GM23338 (cell line): Measurements from ENCODE around the gene CSGALNACT2. TPM values are rescaled to one million over a fixed set of nuclear protein-coding genes. Genes with fewer than 3 reads are reported as not detected.

Experiments used
- ATAC-seq: fragments of 200-7000 bp; cut with Tn5 transposase; 3 replicates; pipeline ENCODE4 v1.9.1; 2020
- DNase-seq: peaks from one replicate; pipeline ENCODE4 v3.0.0-alpha.2; 2015; ENCODE audit warnings: low spot score
- H2AFZ ChIP-seq: fragments of 200-600 bp; sonication (generic); 2 replicates; pipeline ENCODE4 v1.8.0; 2016; ENCODE audit warnings: antibody characterized with exemption, mild to moderate bottlenecking, moderate library complexity
- H3F3A ChIP-seq: fragments of 200-600 bp; sonication (generic); replicated peaks from 2 replicates; pipeline ENCODE4 v1.8.0; 2017; ENCODE audit warnings: antibody characterized with exemption, mixed run types, low read depth
- H3K27ac ChIP-seq: fragments of 200-600 bp; sonication (generic); 2 replicates; pipeline ENCODE4 v1.6.1; 2016; ENCODE audit warnings: low read depth
- H3K27me3 ChIP-seq: fragments of 200-600 bp; sonication (generic); 2 replicates; pipeline ENCODE4 v1.8.0; 2016; ENCODE audit warnings: mild to moderate bottlenecking, mixed run types, moderate library complexity; ENCODE audit not compliant: insufficient read depth
- H3K36me3 ChIP-seq: fragments of 200-600 bp; sonication (generic); 2 replicates; pipeline ENCODE4 v1.8.0; 2016; ENCODE audit warnings: mild to moderate bottlenecking; ENCODE audit not compliant: insufficient read depth
- H3K4me1 ChIP-seq: fragments of 200-600 bp; sonication (generic); 2 replicates; pipeline ENCODE4 v1.8.0; 2016; ENCODE audit warnings: mild to moderate bottlenecking, moderate library complexity; ENCODE audit not compliant: insufficient read depth
- H3K4me2 ChIP-seq: fragments of 200-600 bp; sonication (generic); 2 replicates; pipeline ENCODE4 v1.7.1; 2017; ENCODE audit warnings: mixed run types
- H3K4me3 ChIP-seq: fragments of 200-600 bp; sonication (generic); 2 replicates; pipeline ENCODE4 v1.6.1; 2016; ENCODE audit warnings: mixed run types
- H3K79me2 ChIP-seq: fragments of 200-600 bp; sonication (generic); replicated peaks from 2 replicates; pipeline ENCODE4 v1.8.0; 2017; ENCODE audit warnings: mild to moderate bottlenecking; ENCODE audit not compliant: insufficient read depth
- H3K9me2 ChIP-seq: fragments of 200-600 bp; sonication (generic); 2 replicates; pipeline ENCODE4 v1.8.0; 2017; ENCODE audit not compliant: insufficient read depth
- H4K20me1 ChIP-seq: fragments of 200-600 bp; sonication (generic); replicated peaks from 2 replicates; pipeline ENCODE4 v1.8.0; 2017; ENCODE audit warnings: mild to moderate bottlenecking; ENCODE audit not compliant: insufficient read depth
- H3K27ac Mint-ChIP-seq: 2 replicates; pipeline ENCODE4 v1.8.0; 2020; ENCODE audit warnings: inconsistent platforms, mild to moderate bottlenecking, moderate library complexity, mixed read lengths
- H3K27me3 Mint-ChIP-seq: 3 replicates; pipeline ENCODE4 v1.8.0; 2022; ENCODE audit warnings: low read depth, mild to moderate bottlenecking, moderate library complexity, mixed read lengths, inconsistent platforms; ENCODE audit not compliant: insufficient read depth, poor library complexity
- H3K36me3 Mint-ChIP-seq: 3 replicates; pipeline ENCODE4 v1.8.0; 2021; ENCODE audit warnings: low read depth, mild to moderate bottlenecking, inconsistent platforms, moderate library complexity, mixed read lengths
- H3K4me1 Mint-ChIP-seq: 3 replicates; pipeline ENCODE4 v1.8.0; 2020; ENCODE audit warnings: mild to moderate bottlenecking, inconsistent platforms, mixed read lengths
- H3K4me3 Mint-ChIP-seq: 3 replicates; pipeline ENCODE4 v1.8.0; 2021; ENCODE audit warnings: moderate library complexity, mild to moderate bottlenecking, inconsistent platforms, mixed read lengths
- H3K9me3 Mint-ChIP-seq: 3 replicates; pipeline ENCODE4 v1.8.0; 2020; ENCODE audit warnings: moderate library complexity, mild to moderate bottlenecking, inconsistent platforms, mixed read lengths
- CREB1 ChIP-seq: fragments of 250-450 bp; sonication (Bioruptor Pico); IDR thresholded peaks from 2 replicates; pipeline ENCODE4 v1.5.0; 2020; ENCODE audit warnings: low read depth, mild to moderate bottlenecking, moderate library complexity
- EZH2 ChIP-seq: fragments of 200-600 bp; sonication (generic); IDR thresholded peaks from one replicate; pipeline ENCODE4 v1.8.0; 2017; ENCODE audit warnings: antibody characterized with exemption, mild to moderate bottlenecking, low read depth; ENCODE audit not compliant: unreplicated experiment
- EZH2phosphoT487 ChIP-seq: fragments of 200-600 bp; sonication (generic); IDR thresholded peaks from one replicate; pipeline ENCODE4 v1.8.1; 2018; ENCODE audit warnings: antibody characterized with exemption; ENCODE audit not compliant: unreplicated experiment
- JUNB ChIP-seq: IDR thresholded peaks from one replicate; pipeline ENCODE4 v1.6.1; 2016; ENCODE audit warnings: antibody characterized with exemption; ENCODE audit not compliant: unreplicated experiment
- NANOG ChIP-seq: IDR thresholded peaks from 2 replicates; pipeline ENCODE4 v1.6.1; 2016; ENCODE audit warnings: antibody characterized with exemption, borderline replicate concordance
- ZNF331 ChIP-seq: fragments of 250-450 bp; sonication (Bioruptor Pico); IDR thresholded peaks from 2 replicates; pipeline ENCODE4 v1.5.0; 2020; ENCODE audit warnings: low read depth, mild to moderate bottlenecking, moderate library complexity
- ZNF462 ChIP-seq: fragments of 250-450 bp; sonication (Bioruptor Pico); IDR thresholded peaks from 2 replicates; pipeline ENCODE4 v1.5.0; 2020; ENCODE audit warnings: mild to moderate bottlenecking, moderate library complexity
- polyA plus RNA-seq: library from polyadenylated mRNA; unstranded; fragments of >200 nt; fragmentation: Nextera tagmentation; extraction: Ambion mirVana; gene quantifications from 2 replicates; pipeline ENCODE4 v1.2.1, GENCODE V29; 2016
- total RNA-seq: library from RNA; depleted of rRNA; stranded (reverse); fragments of >200 nt; shearing (Covaris generic); gene quantifications from 2 replicates; pipeline ENCODE4 v1.2.3, GENCODE V29; 2014

The CSGALNACT2 gene
- total and polyA plus RNA-seq, 2 experiments from 2014 or later, result 3.0 to 4.6 TPM

- TF ChIP-seq ZNF462 (CRISPR knock-in tag), result no peak
Measured at GRCh38 chr10:43192884-43193283, 54.6 kb downstream of the CSGALNACT2 start (continued).

- no peak overlapping the region for H3K4me2 ChIP-seq
- H3K9me3 Mint-ChIP-seq, result no peaks in the 10 kb centered on the region
- ATAC-seq (peak; percentile 18; the same call in 2 of the 3 replicates), DNase-seq (no peak)
- H3K4me3 Mint-ChIP-seq, result no peak overlapping the region
- no peaks in the 10 kb centered on the region for H3K79me2 ChIP-seq
- no peaks in the 10 kb centered on the region for H3K4me1 ChIP-seq
- peaks cover 18% of the 10 kb centered on the region for H3K27me3 Mint-ChIP-seq
- H2AFZ ChIP-seq, result no peak overlapping the region
- no peaks in the 10 kb centered on the region for H3K9me2 ChIP-seq
- H3K27me3 ChIP-seq, result no peaks in the 10 kb centered on the region
- peaks cover 34% of the 10 kb centered on the region for H3K36me3 Mint-ChIP-seq
- H3K27ac ChIP-seq, result no peak overlapping the region
- no peak overlapping the region for H3K4me3 ChIP-seq
- H4K20me1 ChIP-seq, result peaks cover 3% of the 10 kb centered on the region; the same call in 1 of the 2 replicates
- H3F3A ChIP-seq, result no peaks in the 10 kb centered on the region
- peaks cover 5% of the 10 kb centered on the region; the same call in 2 of the 3 replicates for H3K4me1 Mint-ChIP-seq
- H3K36me3 ChIP-seq, result no peaks in the 10 kb centered on the region
- peak overlapping the region; percentile 75; the same call in 1 of the 2 replicates for H3K27ac Mint-ChIP-seq
- TF ChIP-seq EZH2 (no peak), ZNF331 (CRISPR knock-in tag) (no peak), ZNF462 (CRISPR knock-in tag) (no peak), EZH2phosphoT487 (no peak), NANOG (no peak), CREB1 (CRISPR knock-in tag) (no peak), JUNB (no peak)
Measured at GRCh38 chr10:43193496-43194080, 55.3 kb downstream of the CSGALNACT2 start.
